Panc1 (cell line): ENCODE data around the gene ZNF654.

Source experiments
- CTCF ChIP-seq: fragments of 450-650 bp; IDR thresholded peaks from 2 replicates; pipeline ENCODE4 v1.5.1; 2017; ENCODE audit warnings: mild to moderate bottlenecking
- REST ChIP-seq, 2 experiments: IDR thresholded peaks; 2 replicates each; pipeline ENCODE4 v1.6.1; 2011 to 2012; ENCODE audit warnings: low read depth in 2 of 2, control low read depth in 1 of 2, low read length in 1 of 2, mild to moderate bottlenecking in 1 of 2, moderate library complexity in 1 of 2; ENCODE audit not compliant: insufficient read depth in 1 of 2

GRCh38 chr3:88101142-88101541 lies 42.1 kb downstream of the ZNF654 start:
- no peak for TF ChIP-seq CTCF
- TF ChIP-seq REST (IDR thresholded peaks at IDR 0.05; ENCODE audit: insufficient read depth in 1 of 2, low read depth in 2 of 2, low read length in 1 of 2): no peak
